Measurements from ENCODE around the gene NFATC2. TPM values are rescaled to one million over a fixed set of nuclear protein-coding genes. Genes with fewer than 3 reads are reported as not detected.

Gene NFATC2
- total RNA-seq, 1 experiment from 2014 or later, result 0.34 TPM

GRCh38 chr20:51400051-51400926 lies 142.2 kb downstream of the NFATC2 start:
- no peak for DNase-seq (ENCODE audit: low read depth)
- in situ Hi-C loops (cut with HindIII; ENCODE audit: low pct_unique_long_range_greater_than_20kb, low sequenced_read_pairs), result no loop called here

GRCh38 chr20:51399006-51399890 lies 143.3 kb downstream of the NFATC2 start:
- no peak for DNase-seq (ENCODE audit: low read depth)

GRCh38 chr20:51398552-51398951 lies 144.0 kb downstream of the NFATC2 start:
- in situ Hi-C loops (cut with HindIII; ENCODE audit: low pct_unique_long_range_greater_than_20kb, low sequenced_read_pairs), result no loop called here

More at GRCh38 chr20:51399006-51399890, 143.3 kb downstream of the NFATC2 start:
- in situ Hi-C loops (cut with HindIII; ENCODE audit: low pct_unique_long_range_greater_than_20kb, low sequenced_read_pairs), result no loop called here

GRCh38 chr20:51398083-51398482 lies 144.4 kb downstream of the NFATC2 start:
- in situ Hi-C loops (cut with HindIII; ENCODE audit: low pct_unique_long_range_greater_than_20kb, low sequenced_read_pairs), result no loop called here

More at GRCh38 chr20:51398552-51398951, 144.0 kb downstream of the NFATC2 start:
- no peak for DNase-seq (ENCODE audit: low read depth)

GRCh38 chr20:51397137-51397536 lies 145.4 kb downstream of the NFATC2 start:
- in situ Hi-C loops (cut with HindIII; ENCODE audit: low pct_unique_long_range_greater_than_20kb, low sequenced_read_pairs), result no loop called here
- no peak for DNase-seq (ENCODE audit: low read depth)

More at GRCh38 chr20:51398083-51398482, 144.4 kb downstream of the NFATC2 start:
- no peak for DNase-seq (ENCODE audit: low read depth)

GRCh38 chr20:51396365-51396909 lies 146.1 kb downstream of the NFATC2 start:
- in situ Hi-C loops (cut with HindIII; ENCODE audit: low pct_unique_long_range_greater_than_20kb, low sequenced_read_pairs), result no loop called here
- DNase-seq (ENCODE audit: low read depth), result no peak

GRCh38 chr20:51394706-51395105 lies 147.8 kb downstream of the NFATC2 start:
- no peak for DNase-seq (ENCODE audit: low read depth)
- in situ Hi-C loops (cut with HindIII; ENCODE audit: low pct_unique_long_range_greater_than_20kb, low sequenced_read_pairs), result no loop called here

GRCh38 chr20:51393571-51393970 lies 148.9 kb downstream of the NFATC2 start:
- DNase-seq (ENCODE audit: low read depth), result no peak
- in situ Hi-C loops (cut with HindIII; ENCODE audit: low pct_unique_long_range_greater_than_20kb, low sequenced_read_pairs), result no loop called here

- in situ Hi-C loops (cut with HindIII; ENCODE audit: low pct_unique_long_range_greater_than_20kb, low sequenced_read_pairs), result no loop called here
Observed at GRCh38 chr20:51392614-51393186, 149.8 kb downstream of the NFATC2 start.

GRCh38 chr20:51391926-51392325 lies 150.6 kb downstream of the NFATC2 start:
- no peak for DNase-seq (ENCODE audit: low read depth)
- in situ Hi-C loops (cut with HindIII; ENCODE audit: low pct_unique_long_range_greater_than_20kb, low sequenced_read_pairs), result no loop called here

More at GRCh38 chr20:51392614-51393186, 149.8 kb downstream of the NFATC2 start:
- DNase-seq (ENCODE audit: low read depth), result no peak

- no peak for DNase-seq (ENCODE audit: low read depth)
- in situ Hi-C loops (cut with HindIII; ENCODE audit: low pct_unique_long_range_greater_than_20kb, low sequenced_read_pairs), result loop anchor here (10.0 kb wide), 1 partner anchor 205 kb away; no protein-coding TSS in a partner anchor
Observed at GRCh38 chr20:51389543-51390264, 152.8 kb downstream of the NFATC2 start.

GRCh38 chr20:51388756-51389542 lies 153.6 kb downstream of the NFATC2 start:
- in situ Hi-C loops (cut with HindIII; ENCODE audit: low pct_unique_long_range_greater_than_20kb, low sequenced_read_pairs), result loop anchor here (10.0 kb wide), 1 partner anchor 206 kb away; no protein-coding TSS in a partner anchor
- DNase-seq (ENCODE audit: low read depth), result no peak

- no peak for DNase-seq (ENCODE audit: low read depth)
- in situ Hi-C loops (cut with HindIII; ENCODE audit: low pct_unique_long_range_greater_than_20kb, low sequenced_read_pairs), result loop anchor here (10.0 kb wide), 1 partner anchor 207 kb away; no protein-coding TSS in a partner anchor
Observed at GRCh38 chr20:51388227-51388626, 154.3 kb downstream of the NFATC2 start.

- DNase-seq (ENCODE audit: low read depth), result no peak
- in situ Hi-C loops (cut with HindIII; ENCODE audit: low pct_unique_long_range_greater_than_20kb, low sequenced_read_pairs), result loop anchor here (10.0 kb wide), 1 partner anchor 208 kb away; no protein-coding TSS in a partner anchor
Observed at GRCh38 chr20:51387125-51387875, 155.2 kb downstream of the NFATC2 start.

GRCh38 chr20:51386586-51386985 lies 155.9 kb downstream of the NFATC2 start:
- DNase-seq (ENCODE audit: low read depth), result no peak
- in situ Hi-C loops (cut with HindIII; ENCODE audit: low pct_unique_long_range_greater_than_20kb, low sequenced_read_pairs), result loop anchor here (10.0 kb wide), 1 partner anchor 208 kb away; no protein-coding TSS in a partner anchor
